ENCODE results near the gene CDK19.

DNA sequence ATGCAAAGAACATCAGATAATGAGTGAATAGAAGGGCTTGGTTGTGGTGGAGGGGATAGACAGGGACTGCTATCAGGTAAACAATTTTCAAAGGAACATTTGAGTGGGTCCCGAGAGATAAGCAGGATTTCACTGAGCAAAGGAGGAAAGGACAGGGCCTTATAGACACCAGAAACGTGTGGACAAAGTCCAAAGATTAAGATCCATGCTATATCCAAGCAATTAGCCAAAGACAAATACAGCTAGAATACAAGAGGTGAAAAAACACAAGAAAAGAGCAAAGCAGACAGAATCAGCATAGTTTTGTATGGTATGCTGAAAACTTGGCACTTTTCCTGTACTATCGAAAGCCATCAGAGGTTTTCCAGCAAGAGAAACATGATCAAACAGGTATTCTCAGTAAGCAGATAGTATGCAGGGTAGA lies 59.8 kb downstream of the CDK19 start:
- no peak for TF ChIP-seq POLR2A (IDR thresholded peaks at IDR 0.05; ENCODE audit: low read length)
- TF ChIP-seq GATA1 (IDR thresholded peaks at IDR 0.05; ENCODE audit: low read depth, low read length): no peak

Data from erythroblast (primary cell).